ENCODE data around the gene CBL. TPM values are rescaled to one million over a fixed set of nuclear protein-coding genes. Genes with fewer than 3 reads are reported as not detected.

Gene CBL
- polyA plus RNA-seq, 3 donors = 1.7 to 7.3 (median 5.8) TPM

DNA sequence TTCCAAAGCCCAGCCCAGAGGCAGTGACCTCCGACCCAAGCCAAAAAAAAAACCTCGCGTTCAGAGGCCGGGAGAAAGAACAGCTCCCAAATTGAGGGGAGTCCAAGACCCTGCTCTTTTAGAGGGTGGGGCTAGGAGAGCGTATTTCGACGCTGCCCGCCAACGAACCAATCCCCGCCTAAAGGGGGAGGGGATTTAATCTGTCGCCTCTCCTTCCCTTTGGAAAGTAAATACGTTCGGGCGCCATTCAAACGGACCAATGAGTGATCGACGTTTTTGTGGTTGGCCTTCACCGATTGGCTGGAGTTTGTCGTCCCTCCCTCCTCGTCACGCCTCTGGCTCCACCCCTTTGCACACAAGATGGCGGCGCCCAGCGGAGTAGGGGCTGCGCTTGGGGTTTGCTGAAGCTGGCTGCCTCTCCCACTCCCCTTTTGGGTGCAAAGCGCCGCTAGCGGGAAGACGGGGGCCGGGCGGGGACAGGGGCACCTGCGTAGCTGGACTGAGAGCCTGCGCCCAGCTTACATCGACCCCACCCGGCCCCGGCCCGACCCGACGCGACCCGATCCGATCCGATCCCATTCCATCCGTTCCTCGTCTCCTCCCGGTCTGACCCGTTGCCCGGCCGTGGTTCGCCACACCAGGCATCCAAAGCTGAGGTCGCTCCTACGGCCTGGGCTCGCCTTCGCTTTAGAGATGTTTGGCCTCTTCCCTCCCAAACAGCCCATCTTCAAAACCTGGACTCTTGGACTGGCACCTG, 128.2 kb downstream of the CBL start, which contains the start of gene RNF26:
Gene RNF26, plus strand, starts transcription at position 354 of the 757 bp plus-strand sequence. CDS start 596 bp downstream, outside the sequence.
- WGBS, 3 donors = 0 to 1% (median 0%) methylated on average over 53 to 54 of the region's 54 CpGs
- no peak within 1 kb of the TSS for H3K27ac ChIP-seq (ENCODE audit: low read depth, low read length)

DNA sequence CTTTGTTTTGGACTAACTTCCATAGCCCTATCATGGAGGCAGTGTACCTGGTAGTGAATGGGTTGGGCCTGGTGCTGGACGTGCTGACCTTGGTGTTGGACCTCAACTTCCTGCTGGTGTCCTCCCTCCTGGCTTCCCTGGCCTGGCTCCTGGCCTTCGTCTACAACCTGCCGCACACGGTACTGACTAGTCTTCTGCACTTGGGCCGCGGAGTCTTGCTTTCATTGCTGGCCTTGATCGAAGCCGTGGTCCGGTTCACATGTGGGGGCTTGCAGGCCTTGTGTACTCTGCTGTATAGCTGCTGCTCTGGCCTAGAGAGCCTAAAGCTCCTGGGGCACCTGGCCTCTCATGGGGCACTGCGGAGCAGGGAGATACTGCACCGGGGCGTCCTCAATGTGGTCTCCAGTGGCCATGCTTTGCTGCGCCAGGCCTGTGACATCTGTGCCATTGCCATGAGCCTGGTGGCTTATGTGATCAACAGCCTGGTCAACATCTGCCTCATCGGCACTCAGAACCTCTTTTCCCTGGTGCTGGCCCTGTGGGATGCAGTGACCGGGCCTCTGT, 129.0 kb downstream of the CBL start:
- 58 to 66% (median 62%) methylated on average over 15 of the region's 15 CpGs for WGBS, 3 donors
- no peak overlapping the region for H3K27ac ChIP-seq (ENCODE audit: low read depth, low read length)

GRCh38 chr11:119335655-119336543, 129.8 kb downstream of the CBL start:
- H3K27ac ChIP-seq (ENCODE audit: low read depth, low read length) = no peak overlapping the region
- WGBS, 3 donors = 85 to 87% (median 86%) methylated on average over 30 of the region's 30 CpGs

GRCh38 chr11:119336744-119337469, 130.8 kb downstream of the CBL start:
- 81 to 87% (median 82%) methylated on average over 9 of the region's 9 CpGs for WGBS, 3 donors

DNA sequence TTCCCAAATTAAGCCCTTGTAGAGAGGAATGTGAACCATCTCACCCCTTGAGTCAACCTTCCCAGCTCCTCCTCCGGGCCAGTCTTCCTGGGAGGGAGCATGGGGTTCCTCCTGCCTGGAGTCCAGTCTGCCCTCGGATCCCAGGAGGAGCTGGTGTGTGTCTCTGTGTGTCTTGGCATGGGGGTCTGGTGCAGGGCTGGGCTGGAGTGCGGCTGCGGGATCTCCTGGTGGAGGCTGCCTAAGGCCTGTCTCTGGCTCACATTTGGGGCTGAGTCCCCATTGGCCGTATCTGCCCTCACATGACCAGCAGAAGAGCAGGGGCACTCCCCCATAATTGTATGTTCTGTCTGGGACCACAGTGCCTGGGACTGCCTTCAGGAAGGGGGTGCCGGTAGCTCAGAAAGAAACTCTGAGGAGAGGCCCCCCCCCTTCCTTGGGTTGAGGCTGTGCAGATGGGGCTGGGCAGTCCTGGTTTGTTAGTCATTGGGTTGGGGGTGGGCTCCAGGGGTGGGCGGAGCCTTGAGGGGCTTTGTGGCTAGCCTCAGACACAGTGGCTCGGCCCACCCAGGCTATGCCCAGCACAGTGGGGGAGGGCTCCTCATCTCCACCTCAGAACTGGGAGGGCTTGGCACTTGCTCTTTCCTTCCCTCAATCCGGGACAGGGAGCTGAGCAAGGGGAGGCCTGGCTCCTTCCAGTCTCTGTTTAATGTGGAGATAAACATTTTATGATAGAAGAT, 131.6 kb downstream of the CBL start:
- H3K27ac ChIP-seq (ENCODE audit: low read depth, low read length) = no peak overlapping the region

More at GRCh38 chr11:119336744-119337469, 130.8 kb downstream of the CBL start:
- H3K27ac ChIP-seq (ENCODE audit: low read depth, low read length) = no peak overlapping the region

GRCh38 chr11:119338318-119338890, 132.3 kb downstream of the CBL start:
- 18 to 19% (median 18%) methylated on average over 17 of the region's 17 CpGs for WGBS, 3 donors

More for the DNA sequence above, 131.6 kb downstream of the CBL start:
- whole genome bisulfite sequencing, 3 donors = 61 to 72% (median 62%) methylated on average over 9 of the region's 9 CpGs

DNA sequence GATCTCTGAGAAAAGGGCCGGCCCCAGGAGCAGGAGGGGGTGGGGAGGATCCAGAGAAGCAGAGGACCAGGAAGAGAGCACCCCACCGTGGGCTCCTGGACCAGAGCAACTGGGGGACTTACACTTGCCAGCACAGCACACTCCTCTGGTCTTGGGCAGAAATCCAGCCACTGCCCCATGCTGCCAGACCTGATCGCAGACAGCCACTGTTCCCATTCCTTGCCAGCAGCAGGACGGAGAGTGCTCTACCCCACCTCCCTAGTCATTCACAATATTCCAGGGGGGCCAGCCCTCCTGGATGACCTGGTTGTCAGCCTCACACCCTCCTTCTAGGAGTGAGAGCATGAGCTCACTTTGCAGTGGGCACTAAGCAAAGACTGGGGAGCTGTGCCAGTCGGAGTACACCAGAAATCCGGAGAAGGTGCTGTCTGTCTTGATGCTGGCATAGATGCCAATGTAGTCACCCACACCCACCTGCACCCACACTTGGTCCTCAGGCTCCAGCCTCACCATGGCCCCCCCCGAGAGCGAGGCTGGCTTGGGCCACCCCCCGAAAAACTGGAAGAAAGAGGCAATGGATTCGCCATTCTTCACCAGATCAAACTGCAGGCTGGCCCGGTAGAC, 132.9 kb downstream of the CBL start:
- H3K27ac ChIP-seq (ENCODE audit: low read depth, low read length) = no peak overlapping the region
- 43 to 58% (median 49%) methylated on average over 11 of the region's 11 CpGs for WGBS, 3 donors

More at GRCh38 chr11:119338318-119338890, 132.3 kb downstream of the CBL start:
- H3K27ac ChIP-seq (ENCODE audit: low read depth, low read length) = no peak overlapping the region

- WGBS, 3 donors = 3 to 7% (median 3%) methylated on average over 69 to 86 of the region's 86 CpGs
- peak overlapping the region; percentile 78 for H3K27ac ChIP-seq (ENCODE audit: low read depth, low read length)
Observed at GRCh38 chr11:119339589-119340334, 133.6 kb downstream of the CBL start.

GRCh38 chr11:119340335-119341221, 134.4 kb downstream of the CBL start, which contains the start of gene C1QTNF5:
C1QTNF5 (minus strand) TSS chr11:119340883; CDS start chr11:119340397, 486 bp downstream.
- peak within 1 kb of the TSS; percentile 78 for H3K27ac ChIP-seq (ENCODE audit: low read depth, low read length)
- 3 to 18% (median 3%) methylated on average over 37 to 53 of the region's 53 CpGs for WGBS, 3 donors

GRCh38 chr11:119341222-119342022, 135.3 kb downstream of the CBL start:
- WGBS, 3 donors = 28 to 42% (median 34%) methylated on average over 15 to 16 of the region's 16 CpGs

DNA sequence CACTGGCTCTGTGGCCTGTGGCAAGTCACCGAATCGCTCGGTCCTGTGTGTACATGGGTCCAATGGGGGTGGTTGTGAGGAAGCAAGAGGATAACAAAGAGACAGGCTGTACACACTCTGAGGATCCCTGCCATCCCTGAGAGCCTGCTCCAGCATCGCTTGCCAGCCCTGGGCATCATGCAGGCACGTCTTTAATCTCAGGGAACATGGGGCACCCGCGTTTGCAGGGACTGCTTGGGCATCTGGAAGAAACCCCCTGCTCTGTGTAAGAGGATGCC, 135.8 kb downstream of the CBL start:
- H3K27ac ChIP-seq (ENCODE audit: low read depth, low read length) = no peak overlapping the region
- WGBS, 3 donors = 70 to 85% (median 85%) methylated on average over 7 of the region's 7 CpGs

More at GRCh38 chr11:119341222-119342022, 135.3 kb downstream of the CBL start:
- peak overlapping the region; percentile 78 for H3K27ac ChIP-seq (ENCODE audit: low read depth, low read length)

GRCh38 chr11:119342362-119343130, 136.4 kb downstream of the CBL start:
- no peak overlapping the region for H3K27ac ChIP-seq (ENCODE audit: low read depth, low read length)
- WGBS, 3 donors = 85 to 89% (median 86%) methylated on average over 10 of the region's 10 CpGs

- WGBS, 3 donors = 85 to 90% (median 88%) methylated on average over 7 of the region's 7 CpGs
Observed at GRCh38 chr11:119343726-119344125, 137.6 kb downstream of the CBL start.

More at GRCh38 chr11:119343726-119344125, 137.6 kb downstream of the CBL start:
- no peak overlapping the region for H3K27ac ChIP-seq (ENCODE audit: low read depth, low read length)
